ENCODE results near the gene TVP23C. TPM values are rescaled to one million over a fixed set of nuclear protein-coding genes. Genes with fewer than 3 reads are reported as not detected.

TVP23C gene
- total RNA-seq, 4 donors from 2014 or later = 3.8 to 17.0 (median 8.4) TPM

- no peaks in the 10 kb centered on the region for H3K27me3 ChIP-seq
Observed at GRCh38 chr17:15481481-15481880, 81.8 kb downstream of the TVP23C start.

GRCh38 chr17:15480204-15480603 is 83.1 kb downstream of the TVP23C start:
- no peaks in the 10 kb centered on the region for H3K27me3 ChIP-seq
- no peak overlapping the region for H3K4me3 ChIP-seq
- TF ChIP-seq POLR2AphosphoS5 (IDR thresholded peaks at IDR 0.05) (no peak), POLR2A (IDR thresholded peaks at IDR 0.05) (no peak), CTCF (IDR thresholded peaks at IDR 0.05) (no peak), EP300 (IDR thresholded peaks at IDR 0.05) (no peak)
- H3K9me3 ChIP-seq = no peaks in the 10 kb centered on the region
- peaks cover 6 to 20% (median 12%) of the 10 kb centered on the region in 3 donors for H3K4me1 ChIP-seq
- no peak overlapping the region for H3K27ac ChIP-seq
- no peak for ATAC-seq
- 18 to 46% methylated on average over 6 of the region's 6 CpGs for WGBS, 2 donors (ENCODE audit: low coverage in 1 of 2)
- H3K36me3 ChIP-seq = peaks cover 0 to 7% of the 10 kb centered on the region in 2 donors

More at GRCh38 chr17:15481481-15481880, 81.8 kb downstream of the TVP23C start:
- peak; percentile 34 for ATAC-seq
- peaks cover 6 to 20% (median 12%) of the 10 kb centered on the region in 3 donors for H3K4me1 ChIP-seq
- no peak overlapping the region for H3K4me3 ChIP-seq
- WGBS, 2 donors (ENCODE audit: low coverage in 1 of 2) = 76 to 83% methylated on average over 5 to 6 of the region's 6 CpGs
- TF ChIP-seq EP300 (IDR thresholded peaks at IDR 0.05) = no peak
- TF ChIP-seq POLR2A (IDR thresholded peaks at IDR 0.05) = no peak
- no peak for TF ChIP-seq CTCF (IDR thresholded peaks at IDR 0.05)
- TF ChIP-seq POLR2AphosphoS5 (IDR thresholded peaks at IDR 0.05) = no peak
- H3K36me3 ChIP-seq = peaks cover 0 to 7% of the 10 kb centered on the region in 2 donors
- no peaks in the 10 kb centered on the region for H3K9me3 ChIP-seq
- no peak overlapping the region for H3K27ac ChIP-seq

- TF ChIP-seq CTCF (IDR thresholded peaks at IDR 0.05) (no peak), POLR2A (IDR thresholded peaks at IDR 0.05) (no peak), EP300 (IDR thresholded peaks at IDR 0.05) (no peak), POLR2AphosphoS5 (IDR thresholded peaks at IDR 0.05) (no peak)
- H3K4me1 ChIP-seq = peaks cover 6 to 20% (median 12%) of the 10 kb centered on the region in 3 donors
- no peak overlapping the region for H3K27ac ChIP-seq
- H3K4me3 ChIP-seq = no peak overlapping the region
- peaks cover 0 to 7% of the 10 kb centered on the region in 2 donors for H3K36me3 ChIP-seq
- no peak for ATAC-seq
- H3K27me3 ChIP-seq = no peaks in the 10 kb centered on the region
- H3K9me3 ChIP-seq = no peaks in the 10 kb centered on the region
Observed at GRCh38 chr17:15479703-15480102, 83.6 kb downstream of the TVP23C start.

- H3K36me3 ChIP-seq = peaks cover 0 to 7% of the 10 kb centered on the region in 2 donors
- ATAC-seq = no peak
- H3K27ac ChIP-seq = peak overlapping the region in 1 of 4 donors; percentile 29
- H3K4me1 ChIP-seq = peaks cover 6 to 23% (median 12%) of the 10 kb centered on the region in 3 donors
- H3K9me3 ChIP-seq = no peaks in the 10 kb centered on the region
- WGBS, 2 donors (ENCODE audit: low coverage in 1 of 2) = 85 to 90% methylated on average over 3 to 5 of the region's 5 CpGs
- H3K27me3 ChIP-seq = no peaks in the 10 kb centered on the region
- H3K4me3 ChIP-seq = no peak overlapping the region
- TF ChIP-seq CTCF (IDR thresholded peaks at IDR 0.05) (no peak), POLR2A (IDR thresholded peaks at IDR 0.05) (no peak), EP300 (IDR thresholded peaks at IDR 0.05) (no peak), POLR2AphosphoS5 (IDR thresholded peaks at IDR 0.05) (no peak)
Observed at GRCh38 chr17:15478845-15479244, 84.4 kb downstream of the TVP23C start.

- peak overlapping the region; percentile 47 to 80 (median 66) for H3K27ac ChIP-seq
- TF ChIP-seq CTCF (IDR thresholded peaks at IDR 0.05) (no peak), POLR2AphosphoS5 (IDR thresholded peaks at IDR 0.05) (peak; percentile 82)
- peak; percentile 88 for ATAC-seq
- WGBS, 2 donors (ENCODE audit: low coverage in 1 of 2) = 64 to 81% methylated on average over 5 to 8 of the region's 8 CpGs
- no peaks in the 10 kb centered on the region for H3K9me3 ChIP-seq
- H3K4me3 ChIP-seq = peak overlapping the region in 1 of 2 donors; percentile 8
- no peaks in the 10 kb centered on the region for H3K27me3 ChIP-seq
- H3K36me3 ChIP-seq = no peaks in the 10 kb centered on the region
- H3K4me1 ChIP-seq = peaks cover 6 to 39% (median 12%) of the 10 kb centered on the region in 3 donors
Observed at GRCh38 chr17:15475631-15476354, 87.5 kb downstream of the TVP23C start.

All from gastroesophageal sphincter (tissue), 4 donors.